HepG2 (cell line): ENCODE measurements around the gene CLIC1. TPM values are rescaled to one million over a fixed set of nuclear protein-coding genes. Genes with fewer than 3 reads are reported as not detected.

Experiments used
- AGO2 ChIP-seq: fragments of 200-400 bp; formaldehyde crosslinking; optimal IDR thresholded peaks from 2 replicates; pipeline ENCODE3; 2017; ENCODE audit warnings: mild to moderate bottlenecking, low read depth, low read length, moderate library complexity
- CENPT ChIP-seq: sonication (generic); formaldehyde crosslinking; IDR thresholded peaks from 2 replicates; pipeline ENCODE4 v1.8.0; 2022; ENCODE audit warnings: low read depth, mild to moderate bottlenecking, moderate library complexity, missing genetic modification reagents
- HDAC1 ChIP-seq: sonication (generic); formaldehyde crosslinking; IDR thresholded peaks from 2 replicates; pipeline ENCODE4 v1.5.1; 2020; ENCODE audit warnings: mild to moderate bottlenecking, missing genetic modification reagents
- KDM1A ChIP-seq: IDR thresholded peaks from 2 replicates; pipeline ENCODE4 v1.6.1; 2016; ENCODE audit warnings: missing compliant biosample characterization
- MED8 ChIP-seq: sonication (generic); formaldehyde crosslinking; IDR thresholded peaks from 2 replicates; pipeline ENCODE4 v1.8.1; 2023; ENCODE audit warnings: mild to moderate bottlenecking, missing genetic modification reagents; ENCODE audit not compliant: insufficient replicate concordance
- MIER3 ChIP-seq: IDR thresholded peaks from 2 replicates; pipeline ENCODE4 v1.6.1; 2016; ENCODE audit warnings: missing compliant biosample characterization, borderline replicate concordance
- PITX1 ChIP-seq: sonication (generic); formaldehyde crosslinking; IDR thresholded peaks from 2 replicates; pipeline ENCODE4 v1.5.1; 2020; ENCODE audit warnings: mild to moderate bottlenecking, missing genetic modification reagents
- PLRG1 ChIP-seq: fragments of 450-650 bp; conservative IDR thresholded peaks from 2 replicates; pipeline ENCODE4 v1.6.1; 2016
- RAD51 ChIP-seq: fragments of 450-650 bp; IDR thresholded peaks from 2 replicates; pipeline ENCODE4 v1.6.1; 2016; ENCODE audit warnings: borderline replicate concordance
- TERF1 ChIP-seq: sonication (generic); formaldehyde crosslinking; IDR thresholded peaks from 2 replicates; pipeline ENCODE4 v1.8.0; 2022; ENCODE audit warnings: mild to moderate bottlenecking, missing genetic modification reagents, moderate library complexity
- THAP7 ChIP-seq: sonication (generic); formaldehyde crosslinking; IDR thresholded peaks from 2 replicates; pipeline ENCODE4 v1.8.1; 2023; ENCODE audit warnings: mild to moderate bottlenecking, missing genetic modification reagents
- TIGD3 ChIP-seq: sonication (generic); formaldehyde crosslinking; IDR thresholded peaks from 2 replicates; pipeline ENCODE4 v1.5.1; 2020; ENCODE audit warnings: mild to moderate bottlenecking, missing genetic modification reagents, borderline replicate concordance
- ZBTB14 ChIP-seq: sonication (generic); formaldehyde crosslinking; IDR thresholded peaks from 2 replicates; pipeline ENCODE4 v1.4.0; 2020; ENCODE audit warnings: missing genetic modification reagents
- ZNF101 ChIP-seq: sonication (generic); formaldehyde crosslinking; IDR thresholded peaks from 2 replicates; pipeline ENCODE4 v1.4.0; 2020; ENCODE audit warnings: mild to moderate bottlenecking, low read depth, missing genetic modification reagents, borderline replicate concordance
- ZNF124 ChIP-seq: sonication (generic); formaldehyde crosslinking; IDR thresholded peaks from 2 replicates; pipeline ENCODE4 v1.4.0; 2020; ENCODE audit warnings: missing genetic modification reagents
- ZNF180 ChIP-seq: sonication (generic); formaldehyde crosslinking; IDR thresholded peaks from 2 replicates; pipeline ENCODE4 v1.4.0; 2020; ENCODE audit warnings: low read depth, missing genetic modification reagents, borderline replicate concordance
- ZNF281 ChIP-seq: sonication (generic); formaldehyde crosslinking; IDR thresholded peaks from 2 replicates; pipeline ENCODE4 v1.4.0; 2020; ENCODE audit warnings: missing genetic modification reagents, borderline replicate concordance
- ZNF326 ChIP-seq: sonication (generic); formaldehyde crosslinking; IDR thresholded peaks from 2 replicates; pipeline ENCODE4 v1.4.0; 2020; ENCODE audit warnings: missing genetic modification reagents, borderline replicate concordance
- ZNF724P ChIP-seq: sonication (generic); formaldehyde crosslinking; IDR thresholded peaks from 2 replicates; pipeline ENCODE4 v1.8.0; 2022; ENCODE audit warnings: missing genetic modification reagents, borderline replicate concordance
- ZNF770 ChIP-seq: sonication (generic); formaldehyde crosslinking; IDR thresholded peaks from 2 replicates; pipeline ENCODE4 v1.5.0; 2020; ENCODE audit warnings: mild to moderate bottlenecking, missing genetic modification reagents
- ZNF775 ChIP-seq: sonication (generic); formaldehyde crosslinking; IDR thresholded peaks from 2 replicates; pipeline ENCODE4 v1.4.0; 2020; ENCODE audit warnings: missing genetic modification reagents, mild to moderate bottlenecking, moderate library complexity, borderline replicate concordance
- polyA plus RNA-seq, 8 experiments: library from polyadenylated mRNA; depleted of rRNA in 3 of 8; stranded (reverse) in 7 of 8; unstranded in 1 of 8; fragments of >200 nt; fragmentation: Illumina TruSeq in 4 of 8; extraction: Trizol in 4 of 8; gene quantifications; 2 replicates each; pipeline versions ENCODE4 v1.2.1 to v1.2.3, GENCODE V29; 2011 to 2016; ENCODE audit warnings: low read depth in 4 of 8, missing spikeins in 1 of 8, mixed read lengths in 1 of 8; ENCODE audit not compliant: insufficient read depth in 1 of 8
- total RNA-seq, 5 experiments: library from RNA; depleted of rRNA; stranded (reverse); fragments of >200 nt; fragmentation: Illumina TruSeq; extraction: Trizol; gene quantifications; 2 replicates each; pipeline ENCODE4 v1.2.3, GENCODE V29; 2016; ENCODE audit warnings: low read depth in 1 of 5

CLIC1 gene
- total and polyA plus RNA-seq, 2 of the 13 experiments (the other 11 are each of a cell fraction or from before 2014, with no cell fraction given) = 602 to 891 TPM

- TF ChIP-seq TIGD3 (CRISPR knock-in tag) = no peak
- no peak for TF ChIP-seq PLRG1
- no peak for TF ChIP-seq ZNF180 (CRISPR knock-in tag)
- TF ChIP-seq ZBTB14 = no peak
- TF ChIP-seq ZNF281 (CRISPR knock-in tag) = peak; percentile 95
- TF ChIP-seq ZNF775 (CRISPR knock-in tag) = no peak
- TF ChIP-seq ZNF101 (CRISPR knock-in tag) = no peak
- no peak for TF ChIP-seq MIER3 (CRISPR knock-in tag)
- TF ChIP-seq CENPT (CRISPR knock-in tag) = no peak
- TF ChIP-seq AGO2 = peak; percentile 78
- TF ChIP-seq MED8 = no peak
- no peak for TF ChIP-seq ZNF326 (CRISPR knock-in tag)
- no peak for TF ChIP-seq KDM1A
- TF ChIP-seq ZNF724P (CRISPR knock-in tag) = no peak
- no peak for TF ChIP-seq ZNF770 (CRISPR knock-in tag)
- no peak for TF ChIP-seq RAD51
- TF ChIP-seq HDAC1 (CRISPR knock-in tag) = peak; percentile 52; the same call in 1 of the 2 replicates
- no peak for TF ChIP-seq PITX1
- TF ChIP-seq ZNF124 = no peak
- no peak for TF ChIP-seq THAP7 (CRISPR knock-in tag)
- TF ChIP-seq TERF1 (CRISPR knock-in tag) = no peak
Observed at GRCh38 chr6:31734821-31735406, 1.4 kb downstream of the CLIC1 start (continued).
